Measurements from ENCODE around the gene RNF4.
"Not testable (repeated sequence)": the region's sequence is repeated elsewhere in the genome, so short reads cannot be mapped to it uniquely, and the experiment has no call there.

RNF4 gene

GRCh38 chr4:2457481-2458295 is 11.2 kb upstream of the RNF4 start:
- Mint-ChIP-seq H3K27me3 (peaks cover 0 to 9% of the 10 kb centered on the region in 2 donors), H3K36me3 (ENCODE audit: insufficient read depth) (peaks cover 3% of the 10 kb centered on the region), H3K4me3 (no peak overlapping the region), H3K9me3 (no peaks in the 10 kb centered on the region), H3K27ac (no peak overlapping the region), H3K4me1 (ENCODE audit: low read depth in 2 of 2) (peaks cover 4 to 8% of the 10 kb centered on the region in 2 donors)
- DNase-seq (no peak), ATAC-seq (replicated peaks) (no peak)

GRCh38 chr4:2458546-2459491 is 10.1 kb upstream of the RNF4 start:
- no peak overlapping the region for H3K4me3 Mint-ChIP-seq
- ATAC-seq (replicated peaks) = no peak

GRCh38 chr4:2459589-2460349 is 9.1 kb upstream of the RNF4 start:
- peaks cover 0 to 9% of the 10 kb centered on the region in 2 donors for H3K27me3 Mint-ChIP-seq
- ATAC-seq (replicated peaks) (no peak), DNase-seq (no peak)
- peaks cover 14% of the 10 kb centered on the region in 2 donors for H3K4me1 Mint-ChIP-seq (ENCODE audit: low read depth in 2 of 2)
- no peaks in the 10 kb centered on the region for H3K9me3 Mint-ChIP-seq
- no peak overlapping the region for H3K4me3 Mint-ChIP-seq
- no peak overlapping the region for H3K27ac Mint-ChIP-seq
- peaks cover 3% of the 10 kb centered on the region for H3K36me3 Mint-ChIP-seq (ENCODE audit: insufficient read depth)

More at GRCh38 chr4:2458546-2459491, 10.1 kb upstream of the RNF4 start:
- Mint-ChIP-seq H3K36me3 (ENCODE audit: insufficient read depth) (peaks cover 3% of the 10 kb centered on the region), H3K27me3 (peaks cover 0 to 9% of the 10 kb centered on the region in 2 donors), H3K27ac (no peak overlapping the region), H3K9me3 (no peaks in the 10 kb centered on the region), H3K4me1 (ENCODE audit: low read depth in 2 of 2) (peaks cover 14% of the 10 kb centered on the region in 2 donors)
- no peak for DNase-seq

GRCh38 chr4:2461246-2461960 is 7.5 kb upstream of the RNF4 start:
- Mint-ChIP-seq H3K9me3 (no peaks in the 10 kb centered on the region), H3K27me3 (peaks cover 0 to 9% of the 10 kb centered on the region in 2 donors), H3K4me1 (ENCODE audit: low read depth in 2 of 2) (peaks cover 14% of the 10 kb centered on the region in 2 donors), H3K4me3 (peak overlapping the region; percentile 78 to 90), H3K27ac (peak overlapping the region in 1 of 2 donors; percentile 86), H3K36me3 (ENCODE audit: insufficient read depth) (peaks cover 3% of the 10 kb centered on the region)
- DNase-seq (no peak), ATAC-seq (replicated peaks) (no peak)

- Mint-ChIP-seq H3K27me3 (peaks cover 0 to 9% of the 10 kb centered on the region in 2 donors), H3K4me3 (peak overlapping the region; percentile 78 to 90), H3K4me1 (ENCODE audit: low read depth in 2 of 2) (peaks cover 14 to 18% of the 10 kb centered on the region in 2 donors), H3K9me3 (no peaks in the 10 kb centered on the region), H3K36me3 (ENCODE audit: insufficient read depth) (peaks cover 3% of the 10 kb centered on the region), H3K27ac (peak overlapping the region in 1 of 2 donors; percentile 86)
- peak; percentile 52 to 66 (median 58) for DNase-seq
- peak; percentile 98 for ATAC-seq (replicated peaks)
Observed at GRCh38 chr4:2462218-2462991, 6.5 kb upstream of the RNF4 start.

- Mint-ChIP-seq H3K4me1 (ENCODE audit: low read depth in 2 of 2) (peaks cover 19 to 24% of the 10 kb centered on the region in 2 donors), H3K36me3 (ENCODE audit: insufficient read depth) (peaks cover 9% of the 10 kb centered on the region), H3K27ac (peak overlapping the region in 1 of 2 donors; percentile 41), H3K27me3 (peaks cover 0 to 9% of the 10 kb centered on the region in 2 donors), H3K9me3 (no peaks in the 10 kb centered on the region), H3K4me3 (peak overlapping the region; percentile 74 to 76)
- no peak for DNase-seq
- ATAC-seq (replicated peaks) = no peak
Observed at GRCh38 chr4:2462992-2463762, 5.7 kb upstream of the RNF4 start.

GRCh38 chr4:2465032-2465431 is 3.9 kb upstream of the RNF4 start:
- H3K27me3 Mint-ChIP-seq = peaks cover 0 to under 1% of the 10 kb centered on the region in 2 donors

GRCh38 chr4:2465544-2465943 is 3.4 kb upstream of the RNF4 start:
- H3K4me1 Mint-ChIP-seq (ENCODE audit: low read depth in 2 of 2) = peaks cover 33 to 37% of the 10 kb centered on the region in 2 donors
- not testable (repeated sequence) for ATAC-seq (replicated peaks); DNase-seq; H3K4me3 Mint-ChIP-seq; H3K9me3 Mint-ChIP-seq; H3K27ac Mint-ChIP-seq; H3K27me3 Mint-ChIP-seq
- peaks cover 30% of the 10 kb centered on the region for H3K36me3 Mint-ChIP-seq (ENCODE audit: insufficient read depth)

More at GRCh38 chr4:2465032-2465431, 3.9 kb upstream of the RNF4 start:
- ATAC-seq (replicated peaks) (no peak), DNase-seq (no peak)
- Mint-ChIP-seq H3K27ac (no peak overlapping the region), H3K4me3 (no peak overlapping the region), H3K36me3 (ENCODE audit: insufficient read depth) (peaks cover 25% of the 10 kb centered on the region), H3K4me1 (ENCODE audit: low read depth in 2 of 2) (peaks cover 28 to 32% of the 10 kb centered on the region in 2 donors), H3K9me3 (no peaks in the 10 kb centered on the region)

- H3K4me1 Mint-ChIP-seq (ENCODE audit: low read depth in 2 of 2) = peaks cover 37 to 56% of the 10 kb centered on the region in 2 donors
- H3K36me3 Mint-ChIP-seq (ENCODE audit: insufficient read depth) = peaks cover 65% of the 10 kb centered on the region
- DNase-seq = peak; percentile 73 to 75 (median 74)
Observed at GRCh38 chr4:2469192-2469984, 482 bp downstream of the RNF4 start.

GRCh38 chr4:2470791-2471190 is 1.9 kb downstream of the RNF4 start:
- ATAC-seq (replicated peaks) = peak; percentile 7
- Mint-ChIP-seq H3K36me3 (ENCODE audit: insufficient read depth) (peaks cover 78% of the 10 kb centered on the region), H3K9me3 (no peaks in the 10 kb centered on the region), H3K27ac (peak overlapping the region; percentile 95 to 98), H3K4me1 (ENCODE audit: low read depth in 2 of 2) (peaks cover 43 to 61% of the 10 kb centered on the region in 2 donors), H3K27me3 (no peaks in the 10 kb centered on the region), H3K4me3 (peak overlapping the region; percentile 90 to 94)
- peak in 1 of 3 experiments; percentile 17 for DNase-seq

More at GRCh38 chr4:2469192-2469984, 482 bp downstream of the RNF4 start:
- peak overlapping the region; percentile 90 to 94 for H3K4me3 Mint-ChIP-seq
- ATAC-seq (replicated peaks) = peak; percentile 60
- no peaks in the 10 kb centered on the region for H3K27me3 Mint-ChIP-seq
- H3K27ac Mint-ChIP-seq = peak overlapping the region; percentile 95 to 98
- no peaks in the 10 kb centered on the region for H3K9me3 Mint-ChIP-seq

Data from effector memory CD8-positive, alpha-beta T cell (primary cell).